WTC11 (cell line): Measurements from ENCODE around the gene NANOS2. TPM values are rescaled to one million over a fixed set of nuclear protein-coding genes. Genes with fewer than 3 reads are reported as not detected.

Source experiments
- ATAC-seq: fragments of 200-7000 bp; cut with Tn5 transposase; 2 replicates; pipeline ENCODE4 v1.10.0; 2021; ENCODE audit warnings: mild to moderate bottlenecking, moderate library complexity
- CTCF ChIA-PET: fragments of 300-600 bp; sonication (Branson Sonifier 250); formaldehyde crosslinking; loops from one replicate; lab custom pipeline; 2021; ENCODE audit warnings: antibody characterized with exemption; lab: Charles Lee
- POLR2A ChIA-PET: fragments of 350-600 bp; sonication (Branson Sonifier 250); formaldehyde crosslinking; loops from one replicate; lab custom pipeline; 2021; ENCODE audit warnings: antibody characterized with exemption; lab: Charles Lee
- DNase-seq: peaks from one replicate; pipeline ENCODE4 v3.0.0; 2021; ENCODE audit warnings: low spot score
- H3K27ac Mint-ChIP-seq: 2 replicates; pipeline ENCODE4 v1.8.0; 2021; ENCODE audit warnings: mixed read lengths
- H3K27me3 Mint-ChIP-seq: 2 replicates; pipeline ENCODE4 v1.8.0; 2021; ENCODE audit warnings: low read depth, mild to moderate bottlenecking, moderate library complexity, mixed read lengths
- H3K36me3 Mint-ChIP-seq: 2 replicates; pipeline ENCODE4 v1.8.0; 2021; ENCODE audit warnings: mixed read lengths
- H3K4me1 Mint-ChIP-seq: 2 replicates; pipeline ENCODE4 v1.8.0; 2022; ENCODE audit warnings: mixed read lengths
- H3K4me3 Mint-ChIP-seq: 2 replicates; pipeline ENCODE4 v1.8.0; 2021; ENCODE audit warnings: mild to moderate bottlenecking, moderate library complexity, mixed read lengths
- H3K9me3 Mint-ChIP-seq: 2 replicates; pipeline ENCODE4 v1.8.0; 2021; ENCODE audit warnings: mixed read lengths
- ERG ChIP-seq: fragments of 250-450 bp; sonication (Bioruptor Pico); IDR thresholded peaks from 2 replicates; pipeline ENCODE4 v1.8.0; 2021; ENCODE audit warnings: mild to moderate bottlenecking
- GABPB1 ChIP-seq: sonication (generic); formaldehyde crosslinking; IDR thresholded peaks from 2 replicates; pipeline ENCODE4 v1.8.1; 2023; ENCODE audit warnings: mild to moderate bottlenecking, missing genetic modification reagents
- HMGA2 ChIP-seq: fragments of 250-450 bp; sonication (Bioruptor Pico); IDR thresholded peaks from 2 replicates; pipeline ENCODE4 v1.4.0; 2021; ENCODE audit warnings: mild to moderate bottlenecking, moderate library complexity
- OVOL2 ChIP-seq: fragments of 250-450 bp; sonication (Bioruptor Pico); IDR thresholded peaks from 2 replicates; pipeline ENCODE4 v1.9.0; 2021; ENCODE audit warnings: mild to moderate bottlenecking, borderline replicate concordance
- USF2 ChIP-seq: sonication (generic); formaldehyde crosslinking; IDR thresholded peaks from 2 replicates; pipeline ENCODE4 v1.8.1; 2023; ENCODE audit warnings: mild to moderate bottlenecking, missing genetic modification reagents, moderate library complexity
- ZBTB43 ChIP-seq: sonication (generic); formaldehyde crosslinking; IDR thresholded peaks from 2 replicates; pipeline ENCODE4 v1.8.1; 2023; ENCODE audit warnings: mild to moderate bottlenecking, missing genetic modification reagents
- ZNF416 ChIP-seq: fragments of 250-450 bp; sonication (Bioruptor Pico); IDR thresholded peaks from 2 replicates; pipeline ENCODE4 v1.9.0; 2021; ENCODE audit warnings: mild to moderate bottlenecking, inconsistent platforms
- total RNA-seq: library from RNA; stranded (reverse); gene quantifications from 3 replicates; pipeline ENCODE4 v1.2.3, GENCODE V29; 2021
- TF ChIP-seq, protein P1 (sequence below): sonication (generic); formaldehyde crosslinking; IDR thresholded peaks from 2 replicates; pipeline ENCODE4 v1.8.0; 2023; ENCODE audit warnings: missing genetic modification reagents
- TF ChIP-seq, protein P2 (sequence below): sonication (generic); formaldehyde crosslinking; IDR thresholded peaks from 2 replicates; pipeline ENCODE4 v1.8.0; 2023; ENCODE audit warnings: missing genetic modification reagents, mild to moderate bottlenecking, borderline replicate concordance
- TF ChIP-seq, protein P3 (sequence below): fragments of 200-600 bp; IDR thresholded peaks from 2 replicates; pipeline ENCODE4 v1.8.0; 2022; ENCODE audit warnings: antibody characterized with exemption

The NANOS2 gene
- total RNA-seq, 1 experiment from 2014 or later = 0.13 TPM

DNA sequence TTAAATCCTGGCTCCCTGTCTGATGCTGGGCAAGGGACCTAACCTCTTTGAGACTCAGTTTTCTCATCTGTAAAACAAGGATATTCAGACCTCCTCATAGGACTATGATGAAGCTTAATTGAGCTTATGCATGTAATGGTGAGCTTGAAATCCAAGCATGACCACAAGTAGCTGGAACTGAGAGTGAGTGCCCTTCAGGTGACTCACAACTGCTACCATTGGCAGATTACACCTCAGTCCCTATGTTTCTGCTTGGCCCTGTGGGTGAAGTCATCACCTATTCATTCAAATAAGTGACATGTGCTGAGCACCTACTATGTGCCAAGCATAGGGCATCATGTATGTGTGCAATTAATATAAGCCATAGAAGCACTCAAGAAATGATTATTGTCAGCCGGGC, 33.3 kb upstream of the NANOS2 start:
- H3K4me1 Mint-ChIP-seq = peaks cover 3% of the 10 kb centered on the region; the same call in 1 of the 2 replicates
- H3K27me3 Mint-ChIP-seq = peaks cover 41% of the 10 kb centered on the region
- CTCF ChIA-PET = interaction anchor here (0.8 to 1.3 kb wide), 3 partner anchors 13 to 81 kb away, joined by 3 to 4 read pairs (median 4); no protein-coding TSS in a partner anchor
- H3K27ac Mint-ChIP-seq = no peak overlapping the region
- TF ChIP-seq USF2 (CRISPR knock-in tag) (no peak), OVOL2 (CRISPR knock-in tag) (no peak), ZNF416 (CRISPR knock-in tag) (no peak), HMGA2 (CRISPR knock-in tag) (no peak), ERG (CRISPR knock-in tag) (no peak), GABPB1 (CRISPR knock-in tag) (no peak)
- TF ChIP-seq, protein P1, sequence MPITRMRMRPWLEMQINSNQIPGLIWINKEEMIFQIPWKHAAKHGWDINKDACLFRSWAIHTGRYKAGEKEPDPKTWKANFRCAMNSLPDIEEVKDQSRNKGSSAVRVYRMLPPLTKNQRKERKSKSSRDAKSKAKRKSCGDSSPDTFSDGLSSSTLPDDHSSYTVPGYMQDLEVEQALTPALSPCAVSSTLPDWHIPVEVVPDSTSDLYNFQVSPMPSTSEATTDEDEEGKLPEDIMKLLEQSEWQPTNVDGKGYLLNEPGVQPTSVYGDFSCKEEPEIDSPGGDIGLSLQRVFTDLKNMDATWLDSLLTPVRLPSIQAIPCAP (CRISPR knock-in tag) = no peak
- TF ChIP-seq, protein P2, sequence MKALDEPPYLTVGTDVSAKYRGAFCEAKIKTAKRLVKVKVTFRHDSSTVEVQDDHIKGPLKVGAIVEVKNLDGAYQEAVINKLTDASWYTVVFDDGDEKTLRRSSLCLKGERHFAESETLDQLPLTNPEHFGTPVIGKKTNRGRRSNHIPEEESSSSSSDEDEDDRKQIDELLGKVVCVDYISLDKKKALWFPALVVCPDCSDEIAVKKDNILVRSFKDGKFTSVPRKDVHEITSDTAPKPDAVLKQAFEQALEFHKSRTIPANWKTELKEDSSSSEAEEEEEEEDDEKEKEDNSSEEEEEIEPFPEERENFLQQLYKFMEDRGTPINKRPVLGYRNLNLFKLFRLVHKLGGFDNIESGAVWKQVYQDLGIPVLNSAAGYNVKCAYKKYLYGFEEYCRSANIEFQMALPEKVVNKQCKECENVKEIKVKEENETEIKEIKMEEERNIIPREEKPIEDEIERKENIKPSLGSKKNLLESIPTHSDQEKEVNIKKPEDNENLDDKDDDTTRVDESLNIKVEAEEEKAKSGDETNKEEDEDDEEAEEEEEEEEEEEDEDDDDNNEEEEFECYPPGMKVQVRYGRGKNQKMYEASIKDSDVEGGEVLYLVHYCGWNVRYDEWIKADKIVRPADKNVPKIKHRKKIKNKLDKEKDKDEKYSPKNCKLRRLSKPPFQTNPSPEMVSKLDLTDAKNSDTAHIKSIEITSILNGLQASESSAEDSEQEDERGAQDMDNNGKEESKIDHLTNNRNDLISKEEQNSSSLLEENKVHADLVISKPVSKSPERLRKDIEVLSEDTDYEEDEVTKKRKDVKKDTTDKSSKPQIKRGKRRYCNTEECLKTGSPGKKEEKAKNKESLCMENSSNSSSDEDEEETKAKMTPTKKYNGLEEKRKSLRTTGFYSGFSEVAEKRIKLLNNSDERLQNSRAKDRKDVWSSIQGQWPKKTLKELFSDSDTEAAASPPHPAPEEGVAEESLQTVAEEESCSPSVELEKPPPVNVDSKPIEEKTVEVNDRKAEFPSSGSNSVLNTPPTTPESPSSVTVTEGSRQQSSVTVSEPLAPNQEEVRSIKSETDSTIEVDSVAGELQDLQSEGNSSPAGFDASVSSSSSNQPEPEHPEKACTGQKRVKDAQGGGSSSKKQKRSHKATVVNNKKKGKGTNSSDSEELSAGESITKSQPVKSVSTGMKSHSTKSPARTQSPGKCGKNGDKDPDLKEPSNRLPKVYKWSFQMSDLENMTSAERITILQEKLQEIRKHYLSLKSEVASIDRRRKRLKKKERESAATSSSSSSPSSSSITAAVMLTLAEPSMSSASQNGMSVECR = no peak
- POLR2A ChIA-PET = interaction anchor here (0.7 kb wide), 1 partner anchor 14 kb away, joined by 3 read pairs; no protein-coding TSS in a partner anchor
- H3K36me3 Mint-ChIP-seq = no peaks in the 10 kb centered on the region
- DNase-seq (no peak), ATAC-seq (no peak)
- no peaks in the 10 kb centered on the region for H3K9me3 Mint-ChIP-seq
- no peak overlapping the region for H3K4me3 Mint-ChIP-seq

DNA sequence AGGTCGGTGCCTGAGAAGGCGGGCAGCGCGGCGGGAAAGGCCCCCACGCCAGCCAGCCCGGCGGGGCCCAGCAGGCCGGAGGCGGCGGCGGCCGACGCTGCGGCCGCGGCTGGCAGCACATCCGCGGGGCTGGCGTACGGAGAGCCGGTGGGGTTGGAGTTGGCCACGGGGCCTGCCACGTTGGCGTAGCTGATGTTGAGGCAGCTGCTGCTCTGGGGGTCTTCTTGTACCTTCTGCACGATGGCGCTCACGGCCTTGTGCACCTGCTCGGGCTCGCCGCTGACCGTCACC, 25.9 kb upstream of the NANOS2 start:
- no peak overlapping the region for H3K27ac Mint-ChIP-seq
- POLR2A ChIA-PET = interaction anchor here (1.6 kb wide), 2 partner anchors 13 to 20 kb away, joined by 4 read pairs; no protein-coding TSS in a partner anchor
- TF ChIP-seq, protein P3, sequence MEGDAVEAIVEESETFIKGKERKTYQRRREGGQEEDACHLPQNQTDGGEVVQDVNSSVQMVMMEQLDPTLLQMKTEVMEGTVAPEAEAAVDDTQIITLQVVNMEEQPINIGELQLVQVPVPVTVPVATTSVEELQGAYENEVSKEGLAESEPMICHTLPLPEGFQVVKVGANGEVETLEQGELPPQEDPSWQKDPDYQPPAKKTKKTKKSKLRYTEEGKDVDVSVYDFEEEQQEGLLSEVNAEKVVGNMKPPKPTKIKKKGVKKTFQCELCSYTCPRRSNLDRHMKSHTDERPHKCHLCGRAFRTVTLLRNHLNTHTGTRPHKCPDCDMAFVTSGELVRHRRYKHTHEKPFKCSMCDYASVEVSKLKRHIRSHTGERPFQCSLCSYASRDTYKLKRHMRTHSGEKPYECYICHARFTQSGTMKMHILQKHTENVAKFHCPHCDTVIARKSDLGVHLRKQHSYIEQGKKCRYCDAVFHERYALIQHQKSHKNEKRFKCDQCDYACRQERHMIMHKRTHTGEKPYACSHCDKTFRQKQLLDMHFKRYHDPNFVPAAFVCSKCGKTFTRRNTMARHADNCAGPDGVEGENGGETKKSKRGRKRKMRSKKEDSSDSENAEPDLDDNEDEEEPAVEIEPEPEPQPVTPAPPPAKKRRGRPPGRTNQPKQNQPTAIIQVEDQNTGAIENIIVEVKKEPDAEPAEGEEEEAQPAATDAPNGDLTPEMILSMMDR = no peak
- no peak for TF ChIP-seq ZBTB43 (CRISPR knock-in tag)
- TF ChIP-seq, all 79 proteins: peak for 0
- DNase-seq (no peak), ATAC-seq (peak; percentile 38)
- peak overlapping the region; percentile 20; the same call in 1 of the 2 replicates for H3K4me3 Mint-ChIP-seq
- H3K4me1 Mint-ChIP-seq = peaks cover 8% of the 10 kb centered on the region; the same call in 1 of the 2 replicates
- H3K9me3 Mint-ChIP-seq = no peaks in the 10 kb centered on the region
- CTCF ChIA-PET = interaction anchor here (1.2 to 2.1 kb wide), 7 partner anchors 10 to 81 kb away, joined by 3 to 11 read pairs (median 4); partner anchors contain the start of gene NOVA2
- H3K27me3 Mint-ChIP-seq = peaks cover 28% of the 10 kb centered on the region
- H3K36me3 Mint-ChIP-seq = no peaks in the 10 kb centered on the region; the same call in 1 of the 2 replicates
